Activated T-cell treated with anti-CD3 and anti-CD28 coated beads, Interleukin-2, amount 50 U/mL, for 1 hour (primary cell): Measurements from ENCODE around the gene FAM72A.
"Not testable (repeated sequence)": the region's sequence is repeated elsewhere in the genome, so short reads cannot be mapped to it uniquely, and the experiment has no call there.

ENCODE experiments used
- DNase-seq: peaks from one replicate; pipeline ENCODE4 v3.0.0-alpha.2; 2020

Gene FAM72A

GRCh38 chr1:206202789-206203363 is at the start of gene FAM72A:
Gene FAM72A (minus strand): TSS chr1:206202839. CDS start chr1:206202025, 814 bp downstream.
- peak; percentile 91 for DNase-seq

- not testable (repeated sequence) for DNase-seq
Observed at GRCh38 chr1:206250953-206251681, 48.5 kb upstream of the FAM72A start.

GRCh38 chr1:206246129-206246886 is 43.7 kb upstream of the FAM72A start:
- DNase-seq: not testable (repeated sequence)

- DNase-seq: not testable (repeated sequence)
Observed at GRCh38 chr1:206245479-206245878, 42.8 kb upstream of the FAM72A start.

GRCh38 chr1:206243335-206243734 is 40.7 kb upstream of the FAM72A start:
- DNase-seq: not testable (repeated sequence)

GRCh38 chr1:206240288-206240687 is 37.6 kb upstream of the FAM72A start:
- DNase-seq: not testable (repeated sequence)

GRCh38 chr1:206235190-206235589 is 32.6 kb upstream of the FAM72A start:
- not testable (repeated sequence) for DNase-seq

- not testable (repeated sequence) for DNase-seq
Observed at GRCh38 chr1:206234189-206234916, 31.7 kb upstream of the FAM72A start.

GRCh38 chr1:206232970-206233645 is 30.5 kb upstream of the FAM72A start:
- not testable (repeated sequence) for DNase-seq

- DNase-seq: not testable (repeated sequence)
Observed at GRCh38 chr1:206231989-206232388, 29.4 kb upstream of the FAM72A start.

GRCh38 chr1:206229286-206229685 is 26.6 kb upstream of the FAM72A start:
- not testable (repeated sequence) for DNase-seq

- not testable (repeated sequence) for DNase-seq
Observed at GRCh38 chr1:206226886-206227285, 24.2 kb upstream of the FAM72A start.

GRCh38 chr1:206225386-206225785 is 22.7 kb upstream of the FAM72A start:
- DNase-seq: not testable (repeated sequence)

GRCh38 chr1:206224190-206224776 is 21.6 kb upstream of the FAM72A start:
- not testable (repeated sequence) for DNase-seq

GRCh38 chr1:206221585-206221984 is 18.9 kb upstream of the FAM72A start:
- DNase-seq: not testable (repeated sequence)

GRCh38 chr1:206220332-206221000 is 17.8 kb upstream of the FAM72A start:
- not testable (repeated sequence) for DNase-seq

- DNase-seq: not testable (repeated sequence)
Observed at GRCh38 chr1:206219514-206220331, 17.1 kb upstream of the FAM72A start.

GRCh38 chr1:206218765-206219164 is 16.1 kb upstream of the FAM72A start:
- DNase-seq: not testable (repeated sequence)

GRCh38 chr1:206218285-206218684 is 15.6 kb upstream of the FAM72A start:
- not testable (repeated sequence) for DNase-seq
